OCI-LY1 (cell line): ENCODE results near the gene PCLO.

Experiments
- H2AFZ ChIP-seq: fragments of 200-600 bp; sonication (generic), shearing (Covaris generic); 2 replicates; pipeline ENCODE4 v1.6.0; 2014; ENCODE audit warnings: antibody characterized with exemption, mild to moderate bottlenecking, low read length
- H3F3A ChIP-seq: fragments of 200-600 bp; sonication (generic), shearing (Covaris generic); 2 replicates; pipeline ENCODE4 v1.6.0; 2014; ENCODE audit warnings: mild to moderate bottlenecking, antibody characterized with exemption, low read length, moderate library complexity; ENCODE audit not compliant: insufficient read depth
- H3K27ac ChIP-seq: fragments of 200-600 bp; sonication (generic); 2 replicates; pipeline ENCODE4 v1.5.1; 2014; ENCODE audit warnings: low read length, mixed run types, mild to moderate bottlenecking, low read depth; ENCODE audit not compliant: poor library complexity, severe bottlenecking
- H3K27me3 ChIP-seq: fragments of 200-600 bp; sonication (generic); 2 replicates; pipeline ENCODE4 v1.6.0; 2014; ENCODE audit warnings: antibody characterized with exemption, mild to moderate bottlenecking, low read length, moderate library complexity; ENCODE audit not compliant: insufficient read depth
- H3K36me3 ChIP-seq: fragments of 200-600 bp; sonication (generic); 2 replicates; pipeline ENCODE4 v1.6.1; 2014; ENCODE audit warnings: mild to moderate bottlenecking, antibody characterized with exemption, low read length, moderate library complexity, mixed read lengths; ENCODE audit not compliant: insufficient read depth
- H3K4me1 ChIP-seq: fragments of 200-600 bp; sonication (generic); 2 replicates; pipeline ENCODE4 v1.5.1; 2014; ENCODE audit warnings: mild to moderate bottlenecking, low read length, moderate library complexity; ENCODE audit not compliant: insufficient read depth, severe bottlenecking
- H3K4me2 ChIP-seq: fragments of 200-600 bp; sonication (generic), shearing (Covaris generic); 2 replicates; pipeline ENCODE4 v1.6.1; 2014; ENCODE audit warnings: low read length
- H3K4me3 ChIP-seq: fragments of 200-600 bp; sonication (generic); 2 replicates; pipeline ENCODE4 v1.5.1; 2014; ENCODE audit warnings: low read length, low read depth, mild to moderate bottlenecking, mixed read lengths; ENCODE audit not compliant: poor library complexity, severe bottlenecking
- H3K79me2 ChIP-seq: fragments of 200-600 bp; shearing (Covaris generic); 2 replicates; pipeline ENCODE4 v1.6.1; 2016; ENCODE audit warnings: mixed run types, low read length, mixed read lengths; ENCODE audit not compliant: insufficient read depth
- H3K9ac ChIP-seq: fragments of 200-600 bp; sonication (generic), shearing (Covaris generic); 2 replicates; pipeline ENCODE4 v1.6.1; 2014; ENCODE audit warnings: mild to moderate bottlenecking, low read length, mixed read lengths
- H3K9me2 ChIP-seq: fragments of 200-600 bp; sonication (generic), shearing (Covaris generic); 2 replicates; pipeline ENCODE4 v1.6.1; 2014; ENCODE audit warnings: low read depth, mild to moderate bottlenecking, low read length, mixed read lengths
- H3K9me3 ChIP-seq: fragments of 200-600 bp; shearing (Covaris generic); 2 replicates; pipeline ENCODE4 v1.6.1; 2014; ENCODE audit warnings: low read length, mixed read lengths
- H4K20me1 ChIP-seq: fragments of 200-600 bp; sonication (generic), shearing (Covaris generic); 2 replicates; pipeline ENCODE4 v1.6.0; 2016; ENCODE audit warnings: mild to moderate bottlenecking, low read length; ENCODE audit not compliant: insufficient read depth
- CTCF ChIP-seq: fragments of 200-600 bp; sonication (generic), shearing (Covaris generic); IDR thresholded peaks from 2 replicates; pipeline ENCODE4 v1.5.1; 2017; ENCODE audit warnings: mild to moderate bottlenecking, antibody characterized with exemption, low read length, moderate library complexity, mixed read lengths
- EZH2 ChIP-seq: fragments of 200-600 bp; sonication (generic), shearing (Covaris generic); IDR thresholded peaks from 2 replicates; pipeline ENCODE4 v1.8.0; 2017; ENCODE audit warnings: borderline replicate concordance, mixed run types, mild to moderate bottlenecking, antibody characterized with exemption, low read length, moderate library complexity, mixed read lengths

PCLO gene

GRCh38 chr7:83162402-83163256, at the start of gene PCLO:
Gene PCLO, minus strand, starts transcription at chr7:83162884. Its CDS starts 292 bp downstream, at chr7:83162592.
- H3K27ac ChIP-seq: no peak within 1 kb of the TSS
- no peaks in the 10 kb centered on the region for H3F3A ChIP-seq
- TF ChIP-seq EZH2 (no peak), CTCF (no peak)
- H4K20me1 ChIP-seq: no peaks in the 10 kb centered on the region
- H3K9me3 ChIP-seq: no peaks in the 10 kb centered on the region
- H3K9me2 ChIP-seq: no peaks in the 10 kb centered on the region
- no peaks in the 10 kb centered on the region for H3K4me1 ChIP-seq
- H2AFZ ChIP-seq: no peak within 1 kb of the TSS
- H3K4me3 ChIP-seq: no peak within 1 kb of the TSS
- no peak within 1 kb of the TSS for H3K9ac ChIP-seq
- no peak within 1 kb of the TSS for H3K4me2 ChIP-seq
- H3K79me2 ChIP-seq: no peaks in the 10 kb centered on the region
- no peaks in the 10 kb centered on the region for H3K27me3 ChIP-seq
- no peaks in the 10 kb centered on the region for H3K36me3 ChIP-seq

GRCh38 chr7:83211685-83212084, 49.0 kb upstream of the PCLO start:
- H3K4me1 ChIP-seq: no peaks in the 10 kb centered on the region
- H3K36me3 ChIP-seq: no peaks in the 10 kb centered on the region
- H3K4me2 ChIP-seq: no peak overlapping the region
- no peaks in the 10 kb centered on the region for H3K9me2 ChIP-seq
- H3K27me3 ChIP-seq: no peaks in the 10 kb centered on the region
- H3F3A ChIP-seq: no peaks in the 10 kb centered on the region
- no peaks in the 10 kb centered on the region for H3K9me3 ChIP-seq
- H2AFZ ChIP-seq: no peak overlapping the region
- no peak overlapping the region for H3K9ac ChIP-seq
- H3K27ac ChIP-seq: no peak overlapping the region
- TF ChIP-seq EZH2 (no peak), CTCF (no peak)
- no peaks in the 10 kb centered on the region for H3K79me2 ChIP-seq
- no peaks in the 10 kb centered on the region for H4K20me1 ChIP-seq
- no peak overlapping the region for H3K4me3 ChIP-seq

- no peak overlapping the region for H3K4me2 ChIP-seq
- H3K27me3 ChIP-seq: no peaks in the 10 kb centered on the region
- H3K4me3 ChIP-seq: no peak overlapping the region
- no peak overlapping the region for H3K27ac ChIP-seq
- H4K20me1 ChIP-seq: no peaks in the 10 kb centered on the region
- no peak overlapping the region for H3K9ac ChIP-seq
- no peaks in the 10 kb centered on the region for H3K9me3 ChIP-seq
- H3K9me2 ChIP-seq: no peaks in the 10 kb centered on the region
- no peaks in the 10 kb centered on the region for H3K79me2 ChIP-seq
- H3K4me1 ChIP-seq: no peaks in the 10 kb centered on the region
- no peaks in the 10 kb centered on the region for H3F3A ChIP-seq
- H3K36me3 ChIP-seq: no peaks in the 10 kb centered on the region
- no peak overlapping the region for H2AFZ ChIP-seq
- no peak for TF ChIP-seq CTCF
- TF ChIP-seq EZH2: no peak
Measured at GRCh38 chr7:83210479-83210878, 47.8 kb upstream of the PCLO start.
